Lower leg skin (tissue), 4 donors: ENCODE data around the gene OR8H3. TPM values are rescaled to one million over a fixed set of nuclear protein-coding genes. Genes with fewer than 3 reads are reported as not detected.

Source experiments
- DNase-seq, 2 donors: peaks; one replicate each; pipeline ENCODE4 v3.0.0-alpha.2; 2019; ENCODE audit warnings: low spot score in 2 of 2
- H3K4me3 ChIP-seq: fragments of 200-600 bp; sonication (generic); 2 replicates; pipeline ENCODE4 v1.5.1; 2017; ENCODE audit warnings: mild to moderate bottlenecking, low read depth; ENCODE audit not compliant: poor library complexity, severe bottlenecking
- POLR2A ChIP-seq, 2 donors: fragments of 450-650 bp; IDR thresholded peaks; one replicate each; pipeline ENCODE4 v1.6.1; 2016 to 2017; ENCODE audit warnings: antibody characterized with exemption in 2 of 2, mild to moderate bottlenecking in 1 of 2, moderate library complexity in 1 of 2
- WGBS, 2 donors: methylation state at CpG; one replicate each; pipeline ENCODE4 v1.1.5; 2018; 5-methylcytosine and 5-hydroxymethylcytosine counted together
- intact Hi-C: fragments of 100-400 bp; cut with DNase I; formaldehyde crosslinking; loops from one replicate; pipeline ENCODE4 v1.15.0; 2023; ENCODE audit warnings: low total_unique reads
- total RNA-seq, 4 donors: library from RNA; depleted of rRNA; stranded (reverse); fragments of >200 nt; gene quantifications; one replicate each; pipeline ENCODE4 v1.1.0, GENCODE V29; 2016
- TF ChIP-seq, protein P1 (sequence below), 3 donors: fragments of 450-650 bp; IDR thresholded peaks; one replicate each; pipeline ENCODE4 v1.5.1; 2016; ENCODE audit warnings: antibody characterized with exemption in 3 of 3, mild to moderate bottlenecking in 3 of 3, moderate library complexity in 2 of 3

OR8H3 gene
- total RNA-seq, 4 donors from 2014 or later: not detected

DNA sequence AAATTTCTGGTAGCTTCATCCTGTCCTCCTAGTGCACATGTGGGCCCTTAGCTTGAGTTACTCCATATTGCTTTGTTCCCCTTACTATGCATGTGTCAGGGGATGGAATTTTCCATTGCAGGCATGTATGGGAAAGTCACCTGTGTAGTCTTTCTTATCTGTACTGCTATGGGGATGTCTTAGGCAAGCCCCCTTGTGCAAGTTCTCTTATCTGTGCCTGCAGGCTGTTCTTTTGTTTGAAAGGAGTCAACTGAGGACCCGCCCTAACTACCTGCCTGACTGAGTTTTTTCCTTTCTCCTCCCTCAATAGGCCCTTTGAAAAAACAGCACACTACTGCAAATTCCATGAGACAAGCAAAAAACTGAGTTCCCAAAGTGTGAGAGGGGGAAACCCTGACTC, 29.2 kb downstream of the OR8H3 start:
- intact Hi-C loops: no loop called here
- no peak for DNase-seq
- WGBS, 2 donors: 66 to 67% methylated on average over 1 of the region's 1 CpG
- no peak overlapping the region for H3K4me3 ChIP-seq
- no peak for TF ChIP-seq POLR2A (IDR thresholded peaks at IDR 0.05)
- TF ChIP-seq, protein P1, sequence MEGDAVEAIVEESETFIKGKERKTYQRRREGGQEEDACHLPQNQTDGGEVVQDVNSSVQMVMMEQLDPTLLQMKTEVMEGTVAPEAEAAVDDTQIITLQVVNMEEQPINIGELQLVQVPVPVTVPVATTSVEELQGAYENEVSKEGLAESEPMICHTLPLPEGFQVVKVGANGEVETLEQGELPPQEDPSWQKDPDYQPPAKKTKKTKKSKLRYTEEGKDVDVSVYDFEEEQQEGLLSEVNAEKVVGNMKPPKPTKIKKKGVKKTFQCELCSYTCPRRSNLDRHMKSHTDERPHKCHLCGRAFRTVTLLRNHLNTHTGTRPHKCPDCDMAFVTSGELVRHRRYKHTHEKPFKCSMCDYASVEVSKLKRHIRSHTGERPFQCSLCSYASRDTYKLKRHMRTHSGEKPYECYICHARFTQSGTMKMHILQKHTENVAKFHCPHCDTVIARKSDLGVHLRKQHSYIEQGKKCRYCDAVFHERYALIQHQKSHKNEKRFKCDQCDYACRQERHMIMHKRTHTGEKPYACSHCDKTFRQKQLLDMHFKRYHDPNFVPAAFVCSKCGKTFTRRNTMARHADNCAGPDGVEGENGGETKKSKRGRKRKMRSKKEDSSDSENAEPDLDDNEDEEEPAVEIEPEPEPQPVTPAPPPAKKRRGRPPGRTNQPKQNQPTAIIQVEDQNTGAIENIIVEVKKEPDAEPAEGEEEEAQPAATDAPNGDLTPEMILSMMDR (IDR thresholded peaks at IDR 0.05): no peak

DNA sequence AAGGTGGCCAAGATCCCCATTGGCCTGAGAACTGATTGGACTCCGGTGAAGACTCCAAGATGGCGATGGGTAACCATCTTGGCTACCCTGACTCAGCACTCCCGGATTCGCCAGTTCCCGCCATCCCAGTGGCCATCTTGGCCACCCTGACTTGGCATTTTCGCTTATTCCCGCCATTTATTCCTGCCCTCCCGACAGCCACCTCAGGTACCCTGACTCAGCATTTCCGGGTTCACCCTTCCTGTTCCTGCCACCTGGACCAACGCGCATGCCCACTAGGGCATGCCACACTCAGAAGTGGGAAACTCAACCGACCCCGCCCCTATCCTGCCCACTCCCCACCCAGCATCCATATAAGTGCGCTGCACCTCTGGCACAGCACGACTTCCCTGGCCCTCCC, 30.2 kb downstream of the OR8H3 start:
- no peak for DNase-seq
- TF ChIP-seq, protein P1 (IDR thresholded peaks at IDR 0.05): no peak
- no peak for TF ChIP-seq POLR2A (IDR thresholded peaks at IDR 0.05)
- intact Hi-C loops: no loop called here

DNA sequence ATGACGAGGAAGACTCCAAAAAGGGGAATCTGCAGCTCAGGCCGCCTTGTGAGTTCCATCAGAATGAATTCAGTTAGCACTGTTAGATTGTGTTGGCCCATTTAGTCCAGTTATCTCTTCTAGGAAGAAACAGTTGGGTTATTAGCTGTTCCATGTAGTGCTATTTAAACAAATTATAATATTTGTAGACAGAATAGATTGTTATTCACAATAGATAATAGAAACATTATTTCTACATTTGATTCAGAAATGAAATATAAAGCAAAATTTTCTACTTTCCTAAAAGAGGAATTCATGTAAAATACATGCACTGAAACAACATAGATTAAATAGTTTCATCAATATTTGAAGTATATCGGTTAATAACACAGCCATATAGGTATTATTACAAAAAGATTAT, 38.0 kb downstream of the OR8H3 start, which contains the start of gene OR8K5:
OR8K5 (minus strand) TSS at position 101 of the 400 bp plus-strand sequence; CDS start at position 101, 0 bp downstream.
- TF ChIP-seq POLR2A (IDR thresholded peaks at IDR 0.05): no peak
- TF ChIP-seq, protein P1 (IDR thresholded peaks at IDR 0.05): no peak
- intact Hi-C loops: no loop called here
- H3K4me3 ChIP-seq: no peak within 1 kb of the TSS
- no peak for DNase-seq
- 73 to 85% methylated on average over 3 of the region's 3 CpGs for WGBS, 2 donors

More for the DNA sequence above, 30.2 kb downstream of the OR8H3 start:
- no peak overlapping the region for H3K4me3 ChIP-seq
- WGBS, 2 donors: 92 to 93% methylated on average over 15 of the region's 15 CpGs

DNA sequence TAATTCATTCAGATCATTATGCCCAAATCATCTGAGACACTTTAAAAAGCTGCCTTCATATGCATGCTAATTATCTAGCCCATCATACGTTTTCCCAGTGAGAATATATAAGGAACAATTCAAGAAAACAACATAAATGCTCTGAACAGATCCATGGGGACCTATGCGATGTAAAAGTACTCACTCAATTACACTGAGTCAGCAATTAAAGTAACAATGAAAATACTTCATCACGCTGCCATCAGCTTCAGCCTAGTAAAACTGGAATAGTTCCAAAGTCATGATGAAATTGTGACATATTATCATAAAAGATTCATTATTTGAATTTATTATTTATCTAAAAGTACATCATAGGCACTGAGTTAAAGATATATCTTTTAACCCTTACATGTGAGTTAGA, 41.6 kb downstream of the OR8H3 start:
- TF ChIP-seq, protein P1 (IDR thresholded peaks at IDR 0.05): no peak
- no peak for TF ChIP-seq POLR2A (IDR thresholded peaks at IDR 0.05)
- 56 to 61% methylated on average over 3 of the region's 3 CpGs for WGBS, 2 donors
- DNase-seq: no peak
- intact Hi-C loops: no loop called here
- H3K4me3 ChIP-seq: no peak overlapping the region

DNA sequence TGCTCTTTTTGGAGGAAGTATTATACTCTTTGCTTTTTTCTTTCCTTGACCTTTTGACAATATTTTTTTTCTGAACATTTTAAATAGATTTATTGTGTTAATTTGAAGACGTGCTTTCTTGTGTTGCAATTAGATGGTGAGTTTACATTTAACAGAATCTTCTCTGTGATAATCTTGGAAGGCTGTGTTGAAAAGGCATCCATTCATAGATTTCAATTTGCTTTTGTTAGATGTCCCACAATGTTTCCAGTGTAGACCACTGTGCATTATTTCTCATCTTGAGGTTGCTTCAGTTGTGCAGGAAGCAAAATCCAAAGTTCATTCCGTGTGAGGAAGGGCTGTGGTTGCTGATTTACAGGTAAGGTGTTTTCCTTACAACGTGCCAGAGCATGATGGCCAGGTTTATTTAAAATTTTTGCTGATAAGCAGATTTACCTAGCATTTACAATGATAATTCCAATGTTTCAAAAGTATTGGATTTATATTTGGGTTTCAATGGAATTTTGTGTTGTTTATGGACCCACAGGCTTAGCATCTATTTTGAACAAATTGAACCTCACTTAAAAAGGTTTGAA, 50.2 kb downstream of the OR8H3 start:
- no peak for DNase-seq
- intact Hi-C loops: no loop called here
- WGBS, 2 donors: 51 to 55% methylated on average over 3 of the region's 3 CpGs
- H3K4me3 ChIP-seq: no peak overlapping the region
- TF ChIP-seq POLR2A (IDR thresholded peaks at IDR 0.05): no peak
- TF ChIP-seq, protein P1 (IDR thresholded peaks at IDR 0.05): no peak

Other genes with a start within 250 kb of the OR8H3 start
- gene TRIM51, start 239.1 kb upstream of the OR8H3 start, total RNA-seq: not detected
- not detected for gene OR5W2, start 207.8 kb upstream of the OR8H3 start, total RNA-seq
- gene OR5I1, start 186.0 kb upstream of the OR8H3 start, total RNA-seq: not detected
- not detected for gene OR10AG1, start 152.4 kb upstream of the OR8H3 start, total RNA-seq
- gene OR5F1, start 127.7 kb upstream of the OR8H3 start, total RNA-seq: not detected
- gene OR5AS1, start 94.7 kb upstream of the OR8H3 start, total RNA-seq: not detected
- not detected for gene OR8I2, start 29.1 kb upstream of the OR8H3 start, total RNA-seq
- not detected for gene OR8H2, start 18.7 kb upstream of the OR8H3 start, total RNA-seq
- not detected for gene OR8J3, start 17.8 kb downstream of the OR8H3 start, total RNA-seq
- not detected for gene OR8K5, start 37.9 kb downstream of the OR8H3 start, total RNA-seq
- gene OR5J2, start 54.2 kb downstream of the OR8H3 start, total RNA-seq: not detected
- not detected for gene OR5T2, start 111.9 kb downstream of the OR8H3 start, total RNA-seq
- not detected for gene OR5T3, start 129.9 kb downstream of the OR8H3 start, total RNA-seq
- not detected for gene OR5T1, start 151.8 kb downstream of the OR8H3 start, total RNA-seq
- gene OR8H1, start 169.9 kb downstream of the OR8H3 start, total RNA-seq: not detected
- not detected for gene OR8K3, start 192.8 kb downstream of the OR8H3 start, total RNA-seq
- not detected for gene OR8K1, start 223.7 kb downstream of the OR8H3 start, total RNA-seq
- gene OR8J1, start 231.9 kb downstream of the OR8H3 start, total RNA-seq: not detected